HepG2 (cell line): ENCODE measurements around the gene ZBTB2. TPM values are rescaled to one million over a fixed set of nuclear protein-coding genes. Genes with fewer than 3 reads are reported as not detected.

ENCODE experiments used
- ELK4 ChIP-seq: sonication (generic); formaldehyde crosslinking; IDR thresholded peaks from 2 replicates; pipeline ENCODE4 v1.9.0; 2021; ENCODE audit warnings: missing genetic modification reagents, borderline replicate concordance
- RAD51 ChIP-seq: fragments of 450-650 bp; IDR thresholded peaks from 2 replicates; pipeline ENCODE4 v1.6.1; 2016; ENCODE audit warnings: borderline replicate concordance
- RFXAP ChIP-seq: sonication (generic); formaldehyde crosslinking; IDR thresholded peaks from 2 replicates; pipeline ENCODE4 v1.4.0; 2020; ENCODE audit warnings: missing genetic modification reagents, borderline replicate concordance
- TBX2 ChIP-seq: sonication (generic); formaldehyde crosslinking; IDR thresholded peaks from 2 replicates; pipeline ENCODE4 v1.5.0; 2020; ENCODE audit warnings: missing genetic modification reagents, mild to moderate bottlenecking, borderline replicate concordance
- THAP8 ChIP-seq: sonication (generic); formaldehyde crosslinking; IDR thresholded peaks from 2 replicates; pipeline ENCODE4 v1.5.1; 2020; ENCODE audit warnings: missing genetic modification reagents, mild to moderate bottlenecking, borderline replicate concordance
- ZBTB3 ChIP-seq: sonication (generic); formaldehyde crosslinking; IDR thresholded peaks from 2 replicates; pipeline ENCODE4 v1.4.0; 2020; ENCODE audit warnings: low read depth, mild to moderate bottlenecking, moderate library complexity, missing genetic modification reagents, borderline replicate concordance
- ZNF3 ChIP-seq: IDR thresholded peaks from 2 replicates; pipeline ENCODE4 v1.7.0; 2017; ENCODE audit warnings: inconsistent platforms
- polyA plus RNA-seq, 8 experiments: library from polyadenylated mRNA; depleted of rRNA in 3 of 8; stranded (reverse) in 7 of 8; unstranded in 1 of 8; fragments of >200 nt; fragmentation: Illumina TruSeq in 4 of 8; extraction: Trizol in 4 of 8; gene quantifications; 2 replicates each; pipeline versions ENCODE4 v1.2.1 to v1.2.3, GENCODE V29; 2011 to 2016; ENCODE audit warnings: low read depth in 4 of 8, missing spikeins in 1 of 8, mixed read lengths in 1 of 8; ENCODE audit not compliant: insufficient read depth in 1 of 8
- total RNA-seq, 5 experiments: library from RNA; depleted of rRNA; stranded (reverse); fragments of >200 nt; fragmentation: Illumina TruSeq; extraction: Trizol; gene quantifications; 2 replicates each; pipeline ENCODE4 v1.2.3, GENCODE V29; 2016; ENCODE audit warnings: low read depth in 1 of 5
- TF ChIP-seq, protein P1 (sequence below): sonication (generic); formaldehyde crosslinking; IDR thresholded peaks from 2 replicates; pipeline ENCODE4 v1.8.1; 2023; ENCODE audit warnings: mild to moderate bottlenecking, inconsistent platforms, moderate library complexity, missing genetic modification reagents, borderline replicate concordance
- TF ChIP-seq, protein P2 (sequence below): sonication (generic); formaldehyde crosslinking; IDR thresholded peaks from 2 replicates; pipeline ENCODE4 v1.4.0; 2020; ENCODE audit warnings: mild to moderate bottlenecking, missing genetic modification reagents
- TF ChIP-seq, protein P3 (sequence below): sonication (generic); formaldehyde crosslinking; IDR thresholded peaks from 2 replicates; pipeline ENCODE4 v1.4.0; 2020; ENCODE audit warnings: mild to moderate bottlenecking, missing genetic modification reagents, borderline replicate concordance

The ZBTB2 gene
- total and polyA plus RNA-seq, 2 of the 13 experiments (the other 11 are each of a cell fraction or from before 2014, with no cell fraction given), result 15.4 to 22.8 TPM

DNA sequence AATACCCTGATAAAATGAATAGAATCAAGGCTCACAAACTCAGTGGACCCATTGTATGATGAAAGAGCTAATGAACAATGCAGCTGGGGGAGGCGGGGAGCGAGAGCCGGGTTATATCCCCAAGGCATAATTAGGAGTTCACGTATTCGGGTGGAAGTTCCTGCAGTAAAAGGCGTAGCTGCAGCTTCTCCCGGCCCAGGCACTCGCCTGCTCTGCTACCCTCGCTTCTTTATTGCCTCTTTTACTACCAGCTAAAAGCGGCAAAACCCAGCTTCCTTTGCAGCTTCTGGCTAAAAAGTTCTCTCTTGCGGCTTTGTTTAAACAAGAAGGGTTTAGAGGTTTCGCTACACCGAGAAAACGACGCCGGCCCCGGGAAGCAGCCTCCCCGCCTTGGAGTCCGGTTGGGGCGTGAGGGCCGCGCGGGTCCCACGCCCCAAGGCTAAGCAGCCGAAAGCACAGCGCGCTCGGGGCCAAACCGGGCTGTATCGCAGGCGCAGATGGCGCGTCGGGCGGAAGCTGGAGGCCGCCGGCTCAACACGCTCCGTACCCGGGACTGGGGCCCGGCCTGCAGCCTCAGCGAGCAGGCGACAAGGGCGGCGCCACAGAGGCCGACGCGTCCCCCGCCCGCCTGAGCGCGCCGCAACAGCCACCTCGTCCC lies 1.6 kb downstream of the ZBTB2 start (continued):
- TF ChIP-seq, protein P1, sequence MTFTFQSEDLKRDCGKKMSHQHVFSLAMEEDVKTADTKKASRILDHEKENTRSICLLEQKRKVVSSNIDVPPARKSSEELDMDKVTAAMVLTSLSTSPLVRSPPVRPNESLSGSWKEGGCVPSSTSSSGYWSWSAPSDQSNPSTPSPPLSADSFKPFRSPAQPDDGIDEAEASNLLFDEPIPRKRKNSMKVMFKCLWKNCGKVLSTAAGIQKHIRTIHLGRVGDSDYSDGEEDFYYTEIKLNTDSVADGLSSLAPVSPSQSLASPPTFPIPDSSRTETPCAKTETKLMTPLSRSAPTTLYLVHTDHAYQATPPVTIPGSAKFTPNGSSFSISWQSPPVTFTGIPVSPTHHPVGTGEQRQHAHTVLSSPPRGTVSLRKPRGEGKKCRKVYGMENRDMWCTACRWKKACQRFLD, result peak; percentile 94; the same call in 1 of the 2 replicates
- TF ChIP-seq RFXAP (CRISPR knock-in tag), result 0 out of 2 replicates have a peak, but pooled peaks have one; percentile 70
- no peak; the same call in 1 of the 2 replicates for TF ChIP-seq ZNF3
- peak; percentile 77; the same call in 1 of the 2 replicates for TF ChIP-seq ELK4
- TF ChIP-seq, protein P2, sequence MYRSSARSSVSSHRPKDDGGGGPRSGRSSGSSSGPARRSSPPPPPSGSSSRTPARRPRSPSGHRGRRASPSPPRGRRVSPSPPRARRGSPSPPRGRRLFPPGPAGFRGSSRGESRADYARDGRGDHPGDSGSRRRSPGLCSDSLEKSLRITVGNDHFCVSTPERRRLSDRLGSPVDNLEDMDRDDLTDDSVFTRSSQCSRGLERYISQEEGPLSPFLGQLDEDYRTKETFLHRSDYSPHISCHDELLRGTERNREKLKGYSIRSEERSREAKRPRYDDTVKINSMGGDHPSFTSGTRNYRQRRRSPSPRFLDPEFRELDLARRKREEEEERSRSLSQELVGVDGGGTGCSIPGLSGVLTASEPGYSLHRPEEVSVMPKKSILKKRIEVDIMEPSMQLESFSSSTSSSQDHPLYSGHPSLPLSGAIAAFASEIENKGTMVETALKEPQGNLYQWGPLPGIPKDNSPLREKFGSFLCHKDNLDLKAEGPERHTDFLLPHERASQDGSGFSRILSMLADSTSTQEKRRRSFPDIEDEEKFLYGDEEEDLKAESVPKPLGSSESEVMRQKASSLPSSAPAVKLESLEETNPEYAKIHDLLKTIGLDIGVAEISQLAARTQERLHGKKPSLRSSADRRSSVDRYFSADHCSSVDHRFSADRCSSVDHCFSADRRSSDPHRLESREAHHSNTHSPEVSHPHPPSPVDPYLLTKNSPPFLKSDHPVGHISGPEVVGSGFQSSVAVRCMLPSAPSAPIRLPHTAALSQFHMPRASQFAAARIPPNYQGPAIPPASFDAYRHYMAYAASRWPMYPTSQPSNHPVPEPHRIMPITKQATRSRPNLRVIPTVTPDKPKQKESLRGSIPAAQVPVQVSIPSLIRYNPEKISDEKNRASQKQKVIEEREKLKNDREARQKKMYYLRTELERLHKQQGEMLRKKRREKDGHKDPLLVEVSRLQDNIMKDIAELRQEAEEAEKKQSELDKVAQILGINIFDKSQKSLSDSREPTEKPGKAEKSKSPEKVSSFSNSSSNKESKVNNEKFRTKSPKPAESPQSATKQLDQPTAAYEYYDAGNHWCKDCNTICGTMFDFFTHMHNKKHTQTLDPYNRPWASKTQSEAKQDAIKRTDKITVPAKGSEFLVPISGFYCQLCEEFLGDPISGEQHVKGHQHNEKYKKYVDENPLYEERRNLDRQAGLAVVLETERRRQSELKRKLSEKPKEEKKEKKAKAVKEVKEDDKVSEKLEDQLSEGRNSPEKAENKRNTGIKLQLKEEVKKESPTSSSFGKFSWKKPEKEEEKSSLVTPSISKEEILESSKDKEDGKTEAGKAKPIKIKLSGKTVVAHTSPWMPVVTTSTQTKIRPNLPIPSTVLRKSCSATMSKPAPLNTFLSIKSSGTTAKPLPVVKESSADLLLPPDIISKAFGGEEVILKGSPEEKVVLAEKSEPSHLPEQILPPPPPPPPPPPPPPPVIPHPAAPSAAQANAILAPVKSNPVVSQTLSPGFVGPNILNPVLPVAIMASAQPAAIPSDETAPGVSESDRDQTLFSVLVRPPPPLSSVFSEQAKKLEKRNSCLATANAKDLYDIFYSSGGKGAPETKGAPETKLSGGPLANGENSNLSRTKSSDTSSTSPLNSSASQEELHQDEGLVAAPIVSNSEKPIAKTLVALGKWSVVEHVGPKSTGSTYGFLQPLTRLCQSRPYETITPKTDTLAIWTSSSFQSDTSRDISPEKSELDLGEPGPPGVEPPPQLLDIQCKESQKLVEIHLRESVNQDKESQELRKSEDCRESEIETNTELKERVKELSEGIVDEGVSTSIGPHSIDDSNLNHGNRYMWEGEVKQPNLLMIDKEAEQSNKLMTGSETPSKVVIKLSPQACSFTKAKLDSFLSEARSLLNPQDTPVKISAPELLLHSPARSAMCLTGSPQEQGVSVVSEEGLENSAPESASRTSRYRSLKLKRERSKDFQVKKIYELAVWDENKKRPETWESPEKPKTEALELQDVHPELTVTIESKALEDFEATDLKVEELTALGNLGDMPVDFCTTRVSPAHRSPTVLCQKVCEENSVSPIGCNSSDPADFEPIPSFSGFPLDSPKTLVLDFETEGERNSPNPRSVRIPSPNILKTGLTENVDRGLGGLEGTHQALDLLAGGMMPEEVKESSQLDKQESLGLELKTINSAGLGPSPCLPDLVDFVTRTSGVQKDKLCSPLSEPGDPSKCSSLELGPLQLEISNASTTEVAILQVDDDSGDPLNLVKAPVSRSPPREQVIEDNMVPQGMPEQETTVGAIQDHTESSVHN, result no peak; the same call in 1 of the 2 replicates
- TF ChIP-seq RAD51, result no peak
- no peak for TF ChIP-seq ZBTB3 (CRISPR knock-in tag)
- peak; percentile 85 for TF ChIP-seq TBX2 (CRISPR knock-in tag)
- TF ChIP-seq, protein P3, sequence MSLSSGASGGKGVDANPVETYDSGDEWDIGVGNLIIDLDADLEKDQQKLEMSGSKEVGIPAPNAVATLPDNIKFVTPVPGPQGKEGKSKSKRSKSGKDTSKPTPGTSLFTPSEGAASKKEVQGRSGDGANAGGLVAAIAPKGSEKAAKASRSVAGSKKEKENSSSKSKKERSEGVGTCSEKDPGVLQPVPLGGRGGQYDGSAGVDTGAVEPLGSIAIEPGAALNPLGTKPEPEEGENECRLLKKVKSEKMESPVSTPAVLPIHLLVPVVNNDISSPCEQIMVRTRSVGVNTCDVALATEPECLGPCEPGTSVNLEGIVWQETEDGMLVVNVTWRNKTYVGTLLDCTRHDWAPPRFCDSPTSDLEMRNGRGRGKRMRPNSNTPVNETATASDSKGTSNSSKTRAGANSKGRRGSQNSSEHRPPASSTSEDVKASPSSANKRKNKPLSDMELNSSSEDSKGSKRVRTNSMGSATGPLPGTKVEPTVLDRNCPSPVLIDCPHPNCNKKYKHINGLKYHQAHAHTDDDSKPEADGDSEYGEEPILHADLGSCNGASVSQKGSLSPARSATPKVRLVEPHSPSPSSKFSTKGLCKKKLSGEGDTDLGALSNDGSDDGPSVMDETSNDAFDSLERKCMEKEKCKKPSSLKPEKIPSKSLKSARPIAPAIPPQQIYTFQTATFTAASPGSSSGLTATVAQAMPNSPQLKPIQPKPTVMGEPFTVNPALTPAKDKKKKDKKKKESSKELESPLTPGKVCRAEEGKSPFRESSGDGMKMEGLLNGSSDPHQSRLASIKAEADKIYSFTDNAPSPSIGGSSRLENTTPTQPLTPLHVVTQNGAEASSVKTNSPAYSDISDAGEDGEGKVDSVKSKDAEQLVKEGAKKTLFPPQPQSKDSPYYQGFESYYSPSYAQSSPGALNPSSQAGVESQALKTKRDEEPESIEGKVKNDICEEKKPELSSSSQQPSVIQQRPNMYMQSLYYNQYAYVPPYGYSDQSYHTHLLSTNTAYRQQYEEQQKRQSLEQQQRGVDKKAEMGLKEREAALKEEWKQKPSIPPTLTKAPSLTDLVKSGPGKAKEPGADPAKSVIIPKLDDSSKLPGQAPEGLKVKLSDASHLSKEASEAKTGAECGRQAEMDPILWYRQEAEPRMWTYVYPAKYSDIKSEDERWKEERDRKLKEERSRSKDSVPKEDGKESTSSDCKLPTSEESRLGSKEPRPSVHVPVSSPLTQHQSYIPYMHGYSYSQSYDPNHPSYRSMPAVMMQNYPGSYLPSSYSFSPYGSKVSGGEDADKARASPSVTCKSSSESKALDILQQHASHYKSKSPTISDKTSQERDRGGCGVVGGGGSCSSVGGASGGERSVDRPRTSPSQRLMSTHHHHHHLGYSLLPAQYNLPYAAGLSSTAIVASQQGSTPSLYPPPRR (CRISPR knock-in tag), result peak; percentile 31; the same call in 1 of the 2 replicates
- TF ChIP-seq THAP8 (CRISPR knock-in tag), result no peak; the same call in 1 of the 2 replicates
